ENCODE measurements around the gene PRR36.

DNA sequence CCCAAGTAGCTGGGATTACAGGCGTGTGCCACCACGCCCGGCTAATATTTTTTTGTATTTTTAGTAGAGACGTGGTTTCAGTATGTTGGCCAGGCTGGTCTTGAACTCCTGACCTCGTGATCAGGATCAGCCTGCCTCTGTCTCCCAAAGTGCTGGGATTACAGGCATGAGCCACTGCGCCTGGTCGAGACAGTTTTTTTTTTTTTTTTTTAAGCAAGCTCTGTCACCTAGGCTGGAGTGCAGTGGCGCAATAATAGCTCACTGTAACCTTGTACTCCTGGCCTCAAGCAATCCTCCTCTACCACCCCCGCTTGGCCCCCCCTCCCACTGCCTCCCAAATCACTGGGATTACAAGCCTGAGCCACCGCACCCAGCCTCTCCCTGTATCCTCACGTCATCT, 23.1 kb upstream of the PRR36 start:
- TF ChIP-seq, protein P1, sequence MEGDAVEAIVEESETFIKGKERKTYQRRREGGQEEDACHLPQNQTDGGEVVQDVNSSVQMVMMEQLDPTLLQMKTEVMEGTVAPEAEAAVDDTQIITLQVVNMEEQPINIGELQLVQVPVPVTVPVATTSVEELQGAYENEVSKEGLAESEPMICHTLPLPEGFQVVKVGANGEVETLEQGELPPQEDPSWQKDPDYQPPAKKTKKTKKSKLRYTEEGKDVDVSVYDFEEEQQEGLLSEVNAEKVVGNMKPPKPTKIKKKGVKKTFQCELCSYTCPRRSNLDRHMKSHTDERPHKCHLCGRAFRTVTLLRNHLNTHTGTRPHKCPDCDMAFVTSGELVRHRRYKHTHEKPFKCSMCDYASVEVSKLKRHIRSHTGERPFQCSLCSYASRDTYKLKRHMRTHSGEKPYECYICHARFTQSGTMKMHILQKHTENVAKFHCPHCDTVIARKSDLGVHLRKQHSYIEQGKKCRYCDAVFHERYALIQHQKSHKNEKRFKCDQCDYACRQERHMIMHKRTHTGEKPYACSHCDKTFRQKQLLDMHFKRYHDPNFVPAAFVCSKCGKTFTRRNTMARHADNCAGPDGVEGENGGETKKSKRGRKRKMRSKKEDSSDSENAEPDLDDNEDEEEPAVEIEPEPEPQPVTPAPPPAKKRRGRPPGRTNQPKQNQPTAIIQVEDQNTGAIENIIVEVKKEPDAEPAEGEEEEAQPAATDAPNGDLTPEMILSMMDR (conservative IDR thresholded peaks at IDR 0.05; ENCODE audit: low read length) = no peak
- no peak for TF ChIP-seq EZH2phosphoT487 (IDR thresholded peaks at IDR 0.05; ENCODE audit: borderline replicate concordance, low read depth, low read length)

Measured in OCI-LY7 (cell line).